ENCODE data around the gene SLC18A2. TPM values are rescaled to one million over a fixed set of nuclear protein-coding genes. Genes with fewer than 3 reads are reported as not detected.

Gene SLC18A2
- total and polyA plus RNA-seq, 10 of the 15 experiments (the other 5 are each of a cell fraction or from before 2014, with no cell fraction given): 0.06 to 1.1 (median 0.25) TPM; not detected in 5

GRCh38 chr10:117246997-117247671 is 6.2 kb downstream of the SLC18A2 start:
- ChIA-PET RAD21 (ENCODE audit: unreplicated experiment) (no interaction called here), SMC1A (ENCODE audit: uncharacterized antibody, unreplicated experiment) (interaction anchor here (0.7 to 1.3 kb wide), 3 partner anchors 37 to 233 kb away, joined by 3 to 4 read pairs (median 3); no protein-coding TSS in a partner anchor), POLR2A (no interaction called here), CTCF (interaction anchor here (0.6 kb wide), 1 partner anchor 84 kb away, joined by 3 read pairs; no protein-coding TSS in a partner anchor)
- in situ Hi-C loops (cut with MboI) (no loop called here), intact Hi-C loops (cut with micrococcal nuclease; ENCODE audit: unreplicated experiment) (no loop called here)
- H3K27me3 ChIP-seq (replicated peaks in 1 of 2; ENCODE audit: control insufficient read depth in 2 of 2, insufficient read depth in 2 of 2, low read length in 1 of 2): peaks cover 0 to 2% of the 10 kb centered on the region in 2 experiments; a peak in 3 of 4 replicates
- FAIRE-seq (no peak), ATAC-seq (no peak), DNase-seq (ENCODE audit: low read depth, low spot score) (no peak)
- no peaks in the 10 kb centered on the region for H3K4me1 ChIP-seq (ENCODE audit: control insufficient read depth, insufficient read depth, low read length)
- H3K36me3 ChIP-seq (ENCODE audit: control insufficient read depth in 2 of 2, insufficient read depth in 2 of 2, low read length in 1 of 2): no peaks in the 10 kb centered on the region
- no peaks in the 10 kb centered on the region for H3K9me3 ChIP-seq (replicated peaks; ENCODE audit: control insufficient read depth, insufficient read depth, low read length)
- H3K79me2 ChIP-seq (ENCODE audit: control insufficient read depth, insufficient read depth, low read length): no peaks in the 10 kb centered on the region
- H3K4me2 ChIP-seq (ENCODE audit: control insufficient read depth, insufficient read depth): no peak overlapping the region
- no TSS peak for BruUV-seq (replicated peaks)
- TF ChIP-seq NFXL1 (IDR thresholded peaks at IDR 0.05; ENCODE audit: borderline replicate concordance) (no peak), YBX1 (IDR thresholded peaks at IDR 0.05) (no peak), ZNF592 (IDR thresholded peaks at IDR 0.05) (no peak)
- no peak overlapping the region for H3K9ac ChIP-seq (ENCODE audit: control insufficient read depth, insufficient read depth, low read length)
- H3K27ac ChIP-seq (ENCODE audit: control insufficient read depth, insufficient read depth): no peak overlapping the region
- no peak overlapping the region for H3K4me3 ChIP-seq
- H4K20me1 ChIP-seq (ENCODE audit: control insufficient read depth, insufficient read depth): no peaks in the 10 kb centered on the region
- no peak overlapping the region for H2AFZ ChIP-seq (ENCODE audit: control insufficient read depth, low read depth, low read length)
- 22% methylated on average over 3 of the region's 3 CpGs for WGBS (ENCODE audit: insufficient coverage, insufficient replicate concordance, low lambda C conversion rate, missing lambda C conversion rate)

All from GM12878 (cell line).